GM23338 (cell line): ENCODE results near the gene FKBP2. TPM values are rescaled to one million over a fixed set of nuclear protein-coding genes. Genes with fewer than 3 reads are reported as not detected.

Experiments
- ATAC-seq: fragments of 200-7000 bp; cut with Tn5 transposase; 3 replicates; pipeline ENCODE4 v1.9.1; 2020
- DNase-seq: peaks from one replicate; pipeline ENCODE4 v3.0.0-alpha.2; 2015; ENCODE audit warnings: low spot score
- H2AFZ ChIP-seq: fragments of 200-600 bp; sonication (generic); 2 replicates; pipeline ENCODE4 v1.8.0; 2016; ENCODE audit warnings: antibody characterized with exemption, mild to moderate bottlenecking, moderate library complexity
- H3F3A ChIP-seq: fragments of 200-600 bp; sonication (generic); replicated peaks from 2 replicates; pipeline ENCODE4 v1.8.0; 2017; ENCODE audit warnings: antibody characterized with exemption, mixed run types, low read depth
- H3K27ac ChIP-seq: fragments of 200-600 bp; sonication (generic); 2 replicates; pipeline ENCODE4 v1.6.1; 2016; ENCODE audit warnings: low read depth
- H3K27me3 ChIP-seq: fragments of 200-600 bp; sonication (generic); 2 replicates; pipeline ENCODE4 v1.8.0; 2016; ENCODE audit warnings: mild to moderate bottlenecking, mixed run types, moderate library complexity; ENCODE audit not compliant: insufficient read depth
- H3K36me3 ChIP-seq: fragments of 200-600 bp; sonication (generic); 2 replicates; pipeline ENCODE4 v1.8.0; 2016; ENCODE audit warnings: mild to moderate bottlenecking; ENCODE audit not compliant: insufficient read depth
- H3K4me1 ChIP-seq: fragments of 200-600 bp; sonication (generic); 2 replicates; pipeline ENCODE4 v1.8.0; 2016; ENCODE audit warnings: mild to moderate bottlenecking, moderate library complexity; ENCODE audit not compliant: insufficient read depth
- H3K4me2 ChIP-seq: fragments of 200-600 bp; sonication (generic); 2 replicates; pipeline ENCODE4 v1.7.1; 2017; ENCODE audit warnings: mixed run types
- H3K4me3 ChIP-seq: fragments of 200-600 bp; sonication (generic); 2 replicates; pipeline ENCODE4 v1.6.1; 2016; ENCODE audit warnings: mixed run types
- H3K79me2 ChIP-seq: fragments of 200-600 bp; sonication (generic); replicated peaks from 2 replicates; pipeline ENCODE4 v1.8.0; 2017; ENCODE audit warnings: mild to moderate bottlenecking; ENCODE audit not compliant: insufficient read depth
- H3K9me2 ChIP-seq: fragments of 200-600 bp; sonication (generic); 2 replicates; pipeline ENCODE4 v1.8.0; 2017; ENCODE audit not compliant: insufficient read depth
- H4K20me1 ChIP-seq: fragments of 200-600 bp; sonication (generic); replicated peaks from 2 replicates; pipeline ENCODE4 v1.8.0; 2017; ENCODE audit warnings: mild to moderate bottlenecking; ENCODE audit not compliant: insufficient read depth
- H3K27ac Mint-ChIP-seq: 2 replicates; pipeline ENCODE4 v1.8.0; 2020; ENCODE audit warnings: inconsistent platforms, mild to moderate bottlenecking, moderate library complexity, mixed read lengths
- H3K27me3 Mint-ChIP-seq: 3 replicates; pipeline ENCODE4 v1.8.0; 2022; ENCODE audit warnings: low read depth, mild to moderate bottlenecking, moderate library complexity, mixed read lengths, inconsistent platforms; ENCODE audit not compliant: insufficient read depth, poor library complexity
- H3K36me3 Mint-ChIP-seq: 3 replicates; pipeline ENCODE4 v1.8.0; 2021; ENCODE audit warnings: low read depth, mild to moderate bottlenecking, inconsistent platforms, moderate library complexity, mixed read lengths
- H3K4me1 Mint-ChIP-seq: 3 replicates; pipeline ENCODE4 v1.8.0; 2020; ENCODE audit warnings: mild to moderate bottlenecking, inconsistent platforms, mixed read lengths
- H3K4me3 Mint-ChIP-seq: 3 replicates; pipeline ENCODE4 v1.8.0; 2021; ENCODE audit warnings: moderate library complexity, mild to moderate bottlenecking, inconsistent platforms, mixed read lengths
- H3K9me3 Mint-ChIP-seq: 3 replicates; pipeline ENCODE4 v1.8.0; 2020; ENCODE audit warnings: moderate library complexity, mild to moderate bottlenecking, inconsistent platforms, mixed read lengths
- CREB1 ChIP-seq: fragments of 250-450 bp; sonication (Bioruptor Pico); IDR thresholded peaks from 2 replicates; pipeline ENCODE4 v1.5.0; 2020; ENCODE audit warnings: low read depth, mild to moderate bottlenecking, moderate library complexity
- CTCF ChIP-seq, 2 experiments: fragments of 200-600 bp in 1 of 2; sonication (generic) in 1 of 2; conservative IDR thresholded peaks; 2 replicates each; pipeline versions ENCODE4 v1.5.1 to v1.6.1; 2016 to 2017; ENCODE audit warnings: antibody characterized with exemption in 2 of 2, low read depth in 2 of 2, mild to moderate bottlenecking in 2 of 2, moderate library complexity in 1 of 2
- EZH2 ChIP-seq: fragments of 200-600 bp; sonication (generic); IDR thresholded peaks from one replicate; pipeline ENCODE4 v1.8.0; 2017; ENCODE audit warnings: antibody characterized with exemption, mild to moderate bottlenecking, low read depth; ENCODE audit not compliant: unreplicated experiment
- JUNB ChIP-seq: IDR thresholded peaks from one replicate; pipeline ENCODE4 v1.6.1; 2016; ENCODE audit warnings: antibody characterized with exemption; ENCODE audit not compliant: unreplicated experiment
- NANOG ChIP-seq: IDR thresholded peaks from 2 replicates; pipeline ENCODE4 v1.6.1; 2016; ENCODE audit warnings: antibody characterized with exemption, borderline replicate concordance
- POLR2AphosphoS5 ChIP-seq: IDR thresholded peaks from 2 replicates; pipeline ENCODE4 v1.6.1; 2016; ENCODE audit warnings: antibody characterized with exemption, low read depth
- ZNF114 ChIP-seq: fragments of 250-450 bp; sonication (Bioruptor Pico); IDR thresholded peaks from 2 replicates; pipeline ENCODE4 v1.5.0; 2020; ENCODE audit warnings: mild to moderate bottlenecking, moderate library complexity
- polyA plus RNA-seq: library from polyadenylated mRNA; unstranded; fragments of >200 nt; fragmentation: Nextera tagmentation; extraction: Ambion mirVana; gene quantifications from 2 replicates; pipeline ENCODE4 v1.2.1, GENCODE V29; 2016
- total RNA-seq: library from RNA; depleted of rRNA; stranded (reverse); fragments of >200 nt; shearing (Covaris generic); gene quantifications from 2 replicates; pipeline ENCODE4 v1.2.3, GENCODE V29; 2014
- TF ChIP-seq, protein P1 (sequence below): fragments of 250-450 bp; sonication (Bioruptor Pico); IDR thresholded peaks from 2 replicates; pipeline ENCODE4 v1.5.0; 2020; ENCODE audit warnings: mild to moderate bottlenecking, moderate library complexity

Gene FKBP2
- total and polyA plus RNA-seq, 2 experiments from 2014 or later: 31.4 to 201 TPM

DNA sequence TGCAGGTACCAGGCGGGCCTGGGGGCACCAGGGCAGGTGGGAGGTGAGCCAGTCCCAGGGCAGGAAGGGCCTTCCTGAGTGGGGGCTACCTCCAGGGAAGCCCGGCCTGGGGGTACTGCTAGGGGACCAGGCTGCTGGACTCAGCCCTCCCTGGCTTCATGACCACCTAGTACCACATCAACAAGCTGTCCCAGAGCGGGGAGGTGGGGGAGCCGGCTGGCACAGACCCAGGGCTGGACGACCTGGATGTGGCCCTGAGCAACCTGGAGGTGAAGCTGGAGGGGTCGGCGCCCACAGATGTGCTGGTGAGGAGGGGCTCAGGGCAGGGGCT is 21.6 kb upstream of the FKBP2 start:
- Mint-ChIP-seq H3K4me3 (no peak overlapping the region), H3K9me3 (no peaks in the 10 kb centered on the region), H3K27me3 (peaks cover 5% of the 10 kb centered on the region), H3K36me3 (peaks cover 11% of the 10 kb centered on the region; the same call in 2 of the 3 replicates), H3K27ac (no peak overlapping the region), H3K4me1 (peaks cover 4% of the 10 kb centered on the region; the same call in 1 of the 3 replicates)
- DNase-seq (no peak), ATAC-seq (no peak)
- no peaks in the 10 kb centered on the region for H3K27me3 ChIP-seq
- no peak overlapping the region for H3K27ac ChIP-seq
- no peaks in the 10 kb centered on the region for H3K9me2 ChIP-seq
- peaks cover 4% of the 10 kb centered on the region; the same call in 1 of the 2 replicates for H3K36me3 ChIP-seq
- TF ChIP-seq POLR2AphosphoS5 (no peak), ZNF114 (CRISPR knock-in tag) (no peak)
- TF ChIP-seq, protein P1, sequence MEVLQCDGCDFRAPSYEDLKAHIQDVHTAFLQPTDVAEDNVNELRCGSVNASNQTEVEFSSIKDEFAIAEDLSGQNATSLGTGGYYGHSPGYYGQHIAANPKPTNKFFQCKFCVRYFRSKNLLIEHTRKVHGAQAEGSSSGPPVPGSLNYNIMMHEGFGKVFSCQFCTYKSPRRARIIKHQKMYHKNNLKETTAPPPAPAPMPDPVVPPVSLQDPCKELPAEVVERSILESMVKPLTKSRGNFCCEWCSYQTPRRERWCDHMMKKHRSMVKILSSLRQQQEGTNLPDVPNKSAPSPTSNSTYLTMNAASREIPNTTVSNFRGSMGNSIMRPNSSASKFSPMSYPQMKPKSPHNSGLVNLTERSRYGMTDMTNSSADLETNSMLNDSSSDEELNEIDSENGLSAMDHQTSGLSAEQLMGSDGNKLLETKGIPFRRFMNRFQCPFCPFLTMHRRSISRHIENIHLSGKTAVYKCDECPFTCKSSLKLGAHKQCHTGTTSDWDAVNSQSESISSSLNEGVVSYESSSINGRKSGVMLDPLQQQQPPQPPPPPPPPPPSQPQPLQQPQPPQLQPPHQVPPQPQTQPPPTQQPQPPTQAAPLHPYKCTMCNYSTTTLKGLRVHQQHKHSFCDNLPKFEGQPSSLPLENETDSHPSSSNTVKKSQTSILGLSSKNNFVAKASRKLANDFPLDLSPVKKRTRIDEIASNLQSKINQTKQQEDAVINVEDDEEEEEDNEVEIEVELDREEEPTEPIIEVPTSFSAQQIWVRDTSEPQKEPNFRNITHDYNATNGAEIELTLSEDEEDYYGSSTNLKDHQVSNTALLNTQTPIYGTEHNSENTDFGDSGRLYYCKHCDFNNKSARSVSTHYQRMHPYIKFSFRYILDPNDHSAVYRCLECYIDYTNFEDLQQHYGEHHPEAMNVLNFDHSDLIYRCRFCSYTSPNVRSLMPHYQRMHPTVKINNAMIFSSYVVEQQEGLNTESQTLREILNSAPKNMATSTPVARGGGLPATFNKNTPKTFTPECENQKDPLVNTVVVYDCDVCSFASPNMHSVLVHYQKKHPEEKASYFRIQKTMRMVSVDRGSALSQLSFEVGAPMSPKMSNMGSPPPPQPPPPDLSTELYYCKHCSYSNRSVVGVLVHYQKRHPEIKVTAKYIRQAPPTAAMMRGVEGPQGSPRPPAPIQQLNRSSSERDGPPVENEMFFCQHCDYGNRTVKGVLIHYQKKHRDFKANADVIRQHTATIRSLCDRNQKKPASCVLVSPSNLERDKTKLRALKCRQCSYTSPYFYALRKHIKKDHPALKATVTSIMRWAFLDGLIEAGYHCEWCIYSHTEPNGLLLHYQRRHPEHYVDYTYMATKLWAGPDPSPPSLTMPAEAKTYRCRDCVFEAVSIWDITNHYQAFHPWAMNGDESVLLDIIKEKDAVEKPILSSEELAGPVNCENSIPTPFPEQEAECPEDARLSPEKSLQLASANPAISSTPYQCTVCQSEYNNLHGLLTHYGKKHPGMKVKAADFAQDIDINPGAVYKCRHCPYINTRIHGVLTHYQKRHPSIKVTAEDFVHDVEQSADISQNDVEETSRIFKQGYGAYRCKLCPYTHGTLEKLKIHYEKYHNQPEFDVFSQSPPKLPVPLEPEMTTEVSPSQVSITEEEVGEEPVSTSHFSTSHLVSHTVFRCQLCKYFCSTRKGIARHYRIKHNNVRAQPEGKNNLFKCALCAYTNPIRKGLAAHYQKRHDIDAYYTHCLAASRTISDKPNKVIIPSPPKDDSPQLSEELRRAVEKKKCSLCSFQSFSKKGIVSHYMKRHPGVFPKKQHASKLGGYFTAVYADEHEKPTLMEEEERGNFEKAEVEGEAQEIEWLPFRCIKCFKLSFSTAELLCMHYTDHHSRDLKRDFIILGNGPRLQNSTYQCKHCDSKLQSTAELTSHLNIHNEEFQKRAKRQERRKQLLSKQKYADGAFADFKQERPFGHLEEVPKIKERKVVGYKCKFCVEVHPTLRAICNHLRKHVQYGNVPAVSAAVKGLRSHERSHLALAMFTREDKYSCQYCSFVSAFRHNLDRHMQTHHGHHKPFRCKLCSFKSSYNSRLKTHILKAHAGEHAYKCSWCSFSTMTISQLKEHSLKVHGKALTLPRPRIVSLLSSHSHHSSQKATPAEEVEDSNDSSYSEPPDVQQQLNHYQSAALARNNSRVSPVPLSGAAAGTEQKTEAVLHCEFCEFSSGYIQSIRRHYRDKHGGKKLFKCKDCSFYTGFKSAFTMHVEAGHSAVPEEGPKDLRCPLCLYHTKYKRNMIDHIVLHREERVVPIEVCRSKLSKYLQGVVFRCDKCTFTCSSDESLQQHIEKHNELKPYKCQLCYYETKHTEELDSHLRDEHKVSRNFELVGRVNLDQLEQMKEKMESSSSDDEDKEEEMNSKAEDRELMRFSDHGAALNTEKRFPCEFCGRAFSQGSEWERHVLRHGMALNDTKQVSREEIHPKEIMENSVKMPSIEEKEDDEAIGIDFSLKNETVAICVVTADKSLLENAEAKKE (CRISPR knock-in tag): no peak
- H2AFZ ChIP-seq: no peak overlapping the region
- H3K4me1 ChIP-seq: no peaks in the 10 kb centered on the region
- H3F3A ChIP-seq: 0 out of 2 replicates have a peak, but pooled peaks cover 3% of the 10 kb centered on the region
- no peaks in the 10 kb centered on the region for H4K20me1 ChIP-seq
- no peak overlapping the region for H3K4me3 ChIP-seq
- H3K4me2 ChIP-seq: no peak overlapping the region
- no peaks in the 10 kb centered on the region for H3K79me2 ChIP-seq

DNA sequence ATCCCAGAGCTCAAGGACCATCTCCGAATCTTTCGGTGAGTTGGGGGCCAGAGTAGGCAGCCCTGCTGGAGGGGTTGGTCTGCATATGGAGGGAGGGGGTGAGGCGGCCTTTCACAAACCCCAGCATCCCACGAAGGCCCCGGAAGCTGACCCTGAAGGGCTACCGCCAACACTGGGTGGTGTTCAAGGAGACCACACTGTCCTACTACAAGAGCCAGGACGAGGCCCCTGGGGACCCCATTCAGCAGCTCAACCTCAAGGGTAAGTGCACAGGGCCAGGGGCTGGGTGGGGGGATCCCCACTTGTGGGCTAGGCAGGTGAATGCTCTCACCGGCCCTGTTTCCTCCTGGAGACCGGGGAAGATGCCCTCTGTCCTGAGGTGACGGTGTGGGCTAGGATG is 21.1 kb upstream of the FKBP2 start:
- H3K9me2 ChIP-seq: no peaks in the 10 kb centered on the region
- no peak overlapping the region for H3K27ac Mint-ChIP-seq
- no peaks in the 10 kb centered on the region for H4K20me1 ChIP-seq
- H3K36me3 ChIP-seq: peaks cover 4% of the 10 kb centered on the region; the same call in 1 of the 2 replicates
- H3K4me3 Mint-ChIP-seq: no peak overlapping the region
- ATAC-seq (no peak), DNase-seq (no peak)
- H3K4me3 ChIP-seq: no peak overlapping the region
- peaks cover 7% of the 10 kb centered on the region; the same call in 2 of the 3 replicates for H3K36me3 Mint-ChIP-seq
- no peaks in the 10 kb centered on the region for H3K4me1 ChIP-seq
- no peaks in the 10 kb centered on the region for H3K9me3 Mint-ChIP-seq
- no peaks in the 10 kb centered on the region for H3K79me2 ChIP-seq
- peaks cover 4% of the 10 kb centered on the region; the same call in 1 of the 3 replicates for H3K4me1 Mint-ChIP-seq
- no peak overlapping the region for H3K4me2 ChIP-seq
- H3K27ac ChIP-seq: no peak overlapping the region
- H2AFZ ChIP-seq: no peak overlapping the region
- no peaks in the 10 kb centered on the region for H3K27me3 ChIP-seq
- H3K27me3 Mint-ChIP-seq: peaks cover 5% of the 10 kb centered on the region
- H3F3A ChIP-seq: 0 out of 2 replicates have a peak, but pooled peaks cover 3% of the 10 kb centered on the region
- no peak for TF ChIP-seq EZH2
- no peak for TF ChIP-seq JUNB
- TF ChIP-seq NANOG: no peak
- TF ChIP-seq POLR2AphosphoS5: no peak
- no peak for TF ChIP-seq CREB1
- TF ChIP-seq CTCF (conservative IDR thresholded peaks at IDR 0.05; ENCODE audit: low read depth in 2 of 2): no peak
